ENCODE measurements around the gene CTNS.
A peak's percentile ranks its signal among the peaks of the same experiment; 100 is the strongest.

Gene CTNS

GRCh38 chr17:3600529-3601205, 35.9 kb upstream of the CTNS start:
- Histone ChIP-seq H3K4me3 (ENCODE audit: low read depth, low read length) (no peak overlapping the region), H3K36me3 (no peaks in the 10 kb centered on the region), H3K9me3 (no peaks in the 10 kb centered on the region), H3K4me1 (no peaks in the 10 kb centered on the region), H3K27me3 (no peaks in the 10 kb centered on the region)
- no peak for TF ChIP-seq CTCF (IDR thresholded peaks at IDR 0.05; ENCODE audit: low read depth, low read length)
- DNase-seq = no peak

GRCh38 chr17:3602499-3602898, 34.1 kb upstream of the CTNS start:
- peak; percentile 35 for DNase-seq
- H3K9me3 ChIP-seq = no peaks in the 10 kb centered on the region
- peak; percentile 56 for TF ChIP-seq CTCF (IDR thresholded peaks at IDR 0.05; ENCODE audit: low read depth, low read length)
- no peak overlapping the region for H3K4me3 ChIP-seq (ENCODE audit: low read depth, low read length)
- no peaks in the 10 kb centered on the region for H3K4me1 ChIP-seq
- H3K36me3 ChIP-seq = no peaks in the 10 kb centered on the region
- no peaks in the 10 kb centered on the region for H3K27me3 ChIP-seq

GRCh38 chr17:3603119-3603869, 33.3 kb upstream of the CTNS start:
- no peaks in the 10 kb centered on the region for H3K9me3 ChIP-seq
- H3K4me1 ChIP-seq = no peaks in the 10 kb centered on the region
- no peaks in the 10 kb centered on the region for H3K36me3 ChIP-seq
- H3K4me3 ChIP-seq (ENCODE audit: low read depth, low read length) = no peak overlapping the region
- H3K27me3 ChIP-seq = no peaks in the 10 kb centered on the region
- TF ChIP-seq CTCF (IDR thresholded peaks at IDR 0.05; ENCODE audit: low read depth, low read length) = no peak
- no peak for DNase-seq

- no peak for TF ChIP-seq CTCF (IDR thresholded peaks at IDR 0.05; ENCODE audit: low read depth, low read length)
- Histone ChIP-seq H3K4me3 (ENCODE audit: low read depth, low read length) (no peak overlapping the region), H3K27me3 (no peaks in the 10 kb centered on the region), H3K4me1 (no peaks in the 10 kb centered on the region), H3K36me3 (no peaks in the 10 kb centered on the region), H3K9me3 (no peaks in the 10 kb centered on the region)
- DNase-seq = no peak
Measured at GRCh38 chr17:3603870-3604259, 32.7 kb upstream of the CTNS start.

- Histone ChIP-seq H3K9me3 (no peaks in the 10 kb centered on the region), H3K27me3 (no peaks in the 10 kb centered on the region), H3K4me1 (no peaks in the 10 kb centered on the region), H3K36me3 (no peaks in the 10 kb centered on the region), H3K4me3 (ENCODE audit: low read depth, low read length) (no peak overlapping the region)
- DNase-seq = no peak
- no peak for TF ChIP-seq CTCF (IDR thresholded peaks at IDR 0.05; ENCODE audit: low read depth, low read length)
Measured at GRCh38 chr17:3609689-3610088, 26.9 kb upstream of the CTNS start.

- Histone ChIP-seq H3K36me3 (no peaks in the 10 kb centered on the region), H3K4me1 (no peaks in the 10 kb centered on the region), H3K27me3 (no peaks in the 10 kb centered on the region), H3K4me3 (ENCODE audit: low read depth, low read length) (no peak overlapping the region), H3K9me3 (no peaks in the 10 kb centered on the region)
- TF ChIP-seq CTCF (IDR thresholded peaks at IDR 0.05; ENCODE audit: low read depth, low read length) = no peak
- DNase-seq = no peak
Measured at GRCh38 chr17:3610523-3610922, 26.0 kb upstream of the CTNS start.

Measured in BE2C (cell line).